WERI-Rb-1 (cell line): ENCODE data around the gene RECK.

ENCODE experiments used
- DNase-seq: peaks from one replicate; pipeline ENCODE4 v3.0.0-alpha.2; 2020
- H3K27ac ChIP-seq: fragments of 250-450 bp; sonication (Bioruptor Pico); 2 replicates; pipeline ENCODE4 v1.5.1; 2020; ENCODE audit warnings: mild to moderate bottlenecking, moderate library complexity
- H3K27me3 ChIP-seq: fragments of 250-450 bp; sonication (Bioruptor Pico); 2 replicates; pipeline ENCODE4 v1.5.1; 2021; ENCODE audit warnings: mild to moderate bottlenecking, low read depth, moderate library complexity; ENCODE audit not compliant: insufficient read depth, severe bottlenecking
- H3K36me3 ChIP-seq: fragments of 250-450 bp; sonication (Bioruptor Pico); 2 replicates; pipeline ENCODE4 v1.5.1; 2020; ENCODE audit warnings: mild to moderate bottlenecking, moderate library complexity
- H3K4me3 ChIP-seq: 2 replicates; pipeline ENCODE4 v1.5.1; 2011; ENCODE audit warnings: low read depth, mild to moderate bottlenecking, control low read depth, low read length
- H3K9me3 ChIP-seq: fragments of 250-450 bp; sonication (Bioruptor Pico); 2 replicates; pipeline ENCODE4 v1.5.1; 2021; ENCODE audit warnings: mild to moderate bottlenecking, moderate library complexity; ENCODE audit not compliant: severe bottlenecking
- CTCF ChIP-seq: IDR thresholded peaks from 2 replicates; pipeline ENCODE4 v1.5.1; 2011; ENCODE audit warnings: low read depth, mild to moderate bottlenecking, control low read depth, inconsistent platforms, low read length

RECK gene

DNA sequence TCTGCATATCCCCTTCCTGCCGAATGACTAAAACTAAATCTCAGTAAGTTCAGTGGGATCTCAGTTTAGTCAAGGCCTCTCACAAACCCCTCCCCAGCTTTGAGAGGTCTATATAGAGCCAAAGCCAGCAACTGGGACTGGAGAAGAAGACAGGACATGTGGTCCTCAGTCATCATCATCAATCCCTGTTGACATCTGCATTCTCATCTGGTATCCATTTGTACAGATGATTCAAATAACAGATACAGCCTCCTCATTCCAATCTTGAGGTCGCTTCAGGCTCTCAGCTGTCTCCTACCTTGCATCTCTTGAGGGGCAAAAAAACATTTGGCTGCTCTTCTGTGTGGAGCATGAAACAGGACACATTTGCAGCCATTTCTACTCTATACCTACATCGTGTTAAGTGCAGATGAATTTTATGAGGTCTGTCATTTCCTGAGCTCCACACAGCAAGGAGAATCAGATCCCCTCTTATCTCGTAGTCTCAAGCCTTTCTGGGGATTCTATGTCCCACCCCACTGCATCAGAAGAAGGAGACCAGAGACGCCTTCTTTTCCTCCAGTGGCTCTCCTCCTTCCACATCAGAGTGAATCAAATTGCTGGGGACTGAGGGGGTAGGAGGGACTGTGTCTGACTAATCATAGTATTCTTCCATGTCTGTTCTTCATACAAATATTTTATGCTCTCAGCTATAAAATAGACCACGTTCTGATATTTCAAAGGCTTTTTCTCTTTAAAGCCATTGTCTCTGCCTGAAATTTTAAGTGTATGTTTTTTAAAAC is 4.7 kb upstream of the RECK start:
- no peak for DNase-seq
- Histone ChIP-seq H3K4me3 (no peak overlapping the region), H3K9me3 (no peaks in the 10 kb centered on the region), H3K27me3 (no peaks in the 10 kb centered on the region), H3K36me3 (no peaks in the 10 kb centered on the region), H3K27ac (no peak overlapping the region)
- no peak for TF ChIP-seq CTCF

DNA sequence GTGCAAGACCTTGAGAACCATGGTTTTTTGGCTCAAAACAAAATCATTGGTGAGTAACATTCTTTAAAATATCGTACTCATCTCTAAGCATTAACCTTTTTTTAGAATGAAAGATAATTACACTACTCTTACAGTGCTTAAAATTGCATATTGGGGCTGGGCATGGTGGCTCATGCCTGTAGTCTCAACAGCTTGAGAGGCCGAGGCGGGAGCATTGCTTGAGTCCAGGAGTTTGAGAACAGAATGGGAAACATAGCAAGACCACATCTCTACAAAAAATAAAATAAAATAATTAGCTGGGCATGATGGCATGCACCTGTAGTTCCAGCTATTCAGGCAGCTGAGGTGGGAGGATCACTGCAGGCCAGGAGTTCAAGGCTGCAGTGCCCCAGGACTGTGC is 2.9 kb upstream of the RECK start:
- no peak for TF ChIP-seq CTCF

DNA sequence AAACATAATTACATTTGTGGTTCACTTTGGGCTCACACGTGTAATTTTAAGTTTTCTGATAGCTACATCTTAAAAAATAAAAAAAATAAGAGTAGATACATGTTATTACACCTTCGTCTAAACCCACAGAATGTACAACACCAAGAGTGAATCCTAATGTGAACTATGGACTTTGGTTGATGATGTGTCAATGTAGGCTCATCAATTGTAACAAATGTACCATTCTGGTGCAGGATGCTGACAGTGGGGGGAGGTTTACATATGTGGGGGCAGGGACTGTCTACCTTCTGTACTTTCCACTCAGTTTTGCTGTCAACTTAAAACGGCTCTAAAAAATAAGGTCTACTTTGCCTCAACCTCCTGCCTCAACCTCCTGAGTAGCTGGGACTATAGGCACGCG is 2.5 kb upstream of the RECK start:
- no peaks in the 10 kb centered on the region for H3K27me3 ChIP-seq
- no peaks in the 10 kb centered on the region for H3K36me3 ChIP-seq
- no peak overlapping the region for H3K27ac ChIP-seq
- DNase-seq: no peak
- H3K4me3 ChIP-seq: no peak overlapping the region
- TF ChIP-seq CTCF: no peak
- no peaks in the 10 kb centered on the region for H3K9me3 ChIP-seq

More for the DNA sequence above, 2.9 kb upstream of the RECK start:
- H3K4me3 ChIP-seq: no peak overlapping the region
- H3K27ac ChIP-seq: no peak overlapping the region
- no peaks in the 10 kb centered on the region for H3K27me3 ChIP-seq
- no peaks in the 10 kb centered on the region for H3K36me3 ChIP-seq
- no peak for DNase-seq
- H3K9me3 ChIP-seq: no peaks in the 10 kb centered on the region

GRCh38 chr9:36035006-36035405 is 1.7 kb upstream of the RECK start:
- Histone ChIP-seq H3K4me3 (no peak overlapping the region), H3K9me3 (no peaks in the 10 kb centered on the region), H3K36me3 (no peaks in the 10 kb centered on the region), H3K27ac (no peak overlapping the region), H3K27me3 (no peaks in the 10 kb centered on the region)
- DNase-seq: no peak
- TF ChIP-seq CTCF: no peak

DNA sequence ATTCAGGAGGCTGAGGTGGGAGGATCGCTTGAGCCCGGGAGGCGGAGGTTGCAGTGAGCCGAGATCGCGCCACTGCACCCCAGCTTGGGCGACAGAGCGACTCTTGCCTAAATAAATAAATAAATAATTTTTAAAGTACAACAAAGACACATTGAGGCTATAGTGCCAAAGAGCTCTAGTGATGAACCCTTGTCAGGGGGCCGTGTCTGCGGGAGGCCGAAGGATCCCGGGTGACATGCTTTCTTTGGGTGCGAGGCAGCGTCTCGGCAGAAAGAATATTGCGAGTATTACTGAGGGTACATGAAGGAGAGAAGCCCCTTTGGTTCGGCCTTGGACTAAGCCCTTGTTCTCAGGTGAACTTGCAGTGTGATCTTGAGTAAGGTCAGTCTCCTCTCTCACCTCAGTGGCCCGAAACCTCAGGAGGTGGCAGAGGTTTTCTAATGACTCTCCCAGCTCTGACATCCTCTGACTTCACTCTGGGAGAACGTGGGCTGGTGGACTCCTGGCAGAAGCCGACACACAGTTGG is 397 bp upstream of the RECK start:
- H3K27ac ChIP-seq: peak overlapping the region; percentile 67
- no peaks in the 10 kb centered on the region for H3K27me3 ChIP-seq
- TF ChIP-seq CTCF: no peak
- H3K4me3 ChIP-seq: peak overlapping the region; percentile 93
- no peaks in the 10 kb centered on the region for H3K9me3 ChIP-seq
- DNase-seq: no peak
- H3K36me3 ChIP-seq: no peaks in the 10 kb centered on the region
